GM18511 (cell line): ENCODE measurements around the gene FGF7.
A peak's percentile ranks its signal among the peaks of the same experiment; 100 is the strongest.
"Not testable (repeated sequence)": the region's sequence is repeated elsewhere in the genome, so short reads cannot be mapped to it uniquely, and the experiment has no call there.

Source experiments
- ATAC-seq: cut with Tn5 transposase; IDR thresholded peaks from one replicate; pipeline ENCODE4 v1.9.1; 2021; ENCODE audit warnings: mild to moderate bottlenecking, moderate library complexity; ENCODE audit not compliant: unreplicated experiment

Gene FGF7, protein sequence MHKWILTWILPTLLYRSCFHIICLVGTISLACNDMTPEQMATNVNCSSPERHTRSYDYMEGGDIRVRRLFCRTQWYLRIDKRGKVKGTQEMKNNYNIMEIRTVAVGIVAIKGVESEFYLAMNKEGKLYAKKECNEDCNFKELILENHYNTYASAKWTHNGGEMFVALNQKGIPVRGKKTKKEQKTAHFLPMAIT

DNA sequence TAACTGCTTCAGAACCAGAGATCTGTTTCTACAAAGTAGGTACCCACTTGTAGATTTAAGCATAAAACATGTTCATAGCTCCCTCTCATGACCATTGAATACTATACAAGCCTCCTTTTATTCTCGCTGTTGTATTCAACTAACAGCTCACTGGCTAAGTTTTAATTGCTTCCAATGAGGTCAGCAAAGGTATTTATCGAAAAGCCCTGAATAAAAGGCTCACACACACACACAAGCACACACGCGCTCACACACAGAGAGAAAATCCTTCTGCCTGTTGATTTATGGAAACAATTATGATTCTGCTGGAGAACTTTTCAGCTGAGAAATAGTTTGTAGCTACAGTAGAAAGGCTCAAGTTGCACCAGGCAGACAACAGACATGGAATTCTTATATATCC lies at the start of gene FGF7:
TSS of gene FGF7 (plus strand) at position 222 of the 400 bp plus-strand sequence. CDS start 1,056 bp downstream, outside the sequence.
- no peak for ATAC-seq

DNA sequence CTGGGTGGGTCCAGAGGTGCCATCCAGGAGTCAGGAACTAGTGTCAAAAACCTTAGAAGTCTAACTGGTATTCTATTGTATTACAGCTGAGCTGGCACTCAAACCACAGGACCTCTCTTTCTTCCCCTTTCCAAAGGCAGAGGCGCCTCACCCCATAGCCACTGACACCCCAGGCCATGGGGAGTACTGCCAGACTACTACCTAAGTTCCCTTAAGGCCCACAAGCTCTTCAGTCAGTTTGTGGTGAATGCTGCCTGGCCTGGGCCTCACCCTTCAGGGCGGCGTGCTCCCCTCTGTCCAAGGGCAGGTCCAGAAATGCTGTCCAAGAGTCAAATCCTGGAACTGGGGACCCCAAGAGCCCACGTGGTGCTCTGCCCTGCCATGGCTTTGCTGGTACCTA lies 43.0 kb upstream of the FGF7 start:
- ATAC-seq = no peak

DNA sequence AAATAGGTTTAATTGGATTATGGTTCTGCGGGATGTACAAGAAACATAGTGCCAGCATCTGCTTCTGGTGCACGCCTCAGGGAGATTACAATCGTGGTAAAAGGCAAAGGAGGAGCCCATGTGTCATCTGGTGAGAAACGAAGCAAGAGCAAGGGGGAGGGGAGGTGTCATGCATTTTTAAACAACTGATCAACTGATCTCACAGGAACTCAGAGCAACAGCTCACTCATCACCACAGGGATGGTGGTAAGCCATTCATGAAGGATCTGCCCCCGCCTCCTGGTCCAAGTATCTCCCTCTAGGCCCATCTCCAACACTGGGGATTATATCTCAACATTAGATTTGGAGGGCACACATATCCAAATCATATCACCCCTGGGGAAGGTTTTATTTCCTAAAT lies 42.1 kb upstream of the FGF7 start:
- ATAC-seq = no peak

DNA sequence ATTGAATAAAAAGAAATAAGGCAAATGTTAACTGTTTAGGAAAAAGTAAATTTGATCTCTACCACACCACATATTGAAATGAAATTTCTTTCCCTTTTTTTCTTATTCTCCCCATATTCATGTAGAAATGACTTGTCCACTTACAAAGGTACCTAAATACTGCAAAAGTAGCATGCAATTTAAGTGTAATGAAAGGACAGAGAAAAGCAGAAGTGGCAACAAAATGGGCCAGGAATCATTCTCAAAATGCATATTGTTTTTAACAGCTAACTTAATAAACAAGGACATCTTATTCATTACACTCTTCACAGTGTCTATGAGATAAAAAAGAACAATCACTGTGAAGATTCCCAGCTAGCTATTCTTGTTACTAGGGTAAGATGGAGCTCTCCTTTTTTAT lies 40.6 kb upstream of the FGF7 start:
- no peak for ATAC-seq

DNA sequence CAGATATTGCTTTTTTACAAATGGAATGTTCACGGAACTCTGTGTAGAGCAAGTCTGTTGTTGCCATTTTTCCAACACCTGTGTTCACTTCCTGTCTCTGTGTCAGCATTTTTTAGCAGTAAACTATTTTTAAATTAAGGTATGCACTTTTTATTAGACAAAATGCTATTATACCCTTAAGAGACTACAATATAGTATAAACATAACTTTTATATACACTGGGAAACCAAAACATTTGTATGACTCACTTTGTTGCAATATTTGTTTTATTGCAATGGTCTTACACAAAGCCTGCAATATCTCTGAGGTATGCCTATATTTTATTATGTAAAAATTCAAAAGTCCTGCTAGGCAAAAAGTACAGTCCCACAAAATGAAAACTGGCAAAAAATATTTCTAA lies 39.8 kb upstream of the FGF7 start:
- ATAC-seq = no peak

DNA sequence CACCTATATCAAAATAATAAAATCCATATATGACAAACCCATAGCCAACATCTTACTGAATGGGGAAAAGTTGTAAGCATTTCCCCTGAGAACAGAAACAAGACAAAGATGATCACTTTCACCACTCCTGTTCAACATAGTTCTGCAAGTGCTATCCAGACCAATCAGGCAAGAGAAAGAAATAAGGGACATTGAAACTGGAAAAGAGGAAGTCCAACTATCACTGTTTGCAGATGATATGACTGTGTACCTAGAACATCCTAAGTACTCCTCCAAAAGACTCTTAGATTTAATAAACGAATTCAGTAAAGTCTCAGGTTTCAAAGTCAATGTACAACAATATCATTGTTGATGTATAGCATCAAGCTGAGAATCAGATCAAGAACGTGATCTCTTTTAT lies 35.6 kb upstream of the FGF7 start:
- no peak for ATAC-seq

DNA sequence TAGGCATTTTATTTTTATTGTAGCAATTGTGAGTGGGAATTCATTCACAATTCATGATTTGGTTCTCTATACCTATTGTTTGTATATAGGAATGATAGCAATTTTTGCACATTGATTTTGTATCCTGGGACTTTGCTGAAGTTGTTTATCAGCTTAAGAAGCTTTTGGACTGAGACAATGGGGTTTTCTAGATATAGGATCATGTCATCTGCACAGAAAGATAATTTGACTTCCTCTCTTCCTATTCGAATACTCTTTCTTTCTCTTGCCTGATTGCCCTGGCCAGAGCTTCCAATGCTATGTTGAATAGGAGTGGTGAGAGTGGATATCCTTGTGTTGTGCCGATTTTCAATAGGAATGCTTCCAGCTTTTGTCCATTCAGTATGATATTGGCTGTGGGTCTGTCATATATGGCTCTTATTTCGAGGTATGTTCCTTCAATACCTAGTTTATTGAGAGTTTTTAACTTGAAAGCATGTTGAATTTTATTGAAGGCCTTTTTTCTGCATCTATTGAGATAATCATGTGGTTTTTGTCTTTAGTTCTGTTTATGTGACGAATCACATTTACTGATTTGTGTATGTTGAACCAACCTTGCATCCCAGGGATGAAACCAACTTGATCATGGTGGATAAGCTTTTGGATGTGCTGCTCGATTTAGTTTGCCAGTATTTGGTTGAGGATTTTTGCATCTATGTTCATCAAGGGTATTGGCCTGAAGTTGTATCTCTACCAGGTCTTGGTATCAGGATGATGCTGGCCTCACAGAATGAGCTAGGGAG lies 20.3 kb upstream of the FGF7 start:
- not testable (repeated sequence) for ATAC-seq

DNA sequence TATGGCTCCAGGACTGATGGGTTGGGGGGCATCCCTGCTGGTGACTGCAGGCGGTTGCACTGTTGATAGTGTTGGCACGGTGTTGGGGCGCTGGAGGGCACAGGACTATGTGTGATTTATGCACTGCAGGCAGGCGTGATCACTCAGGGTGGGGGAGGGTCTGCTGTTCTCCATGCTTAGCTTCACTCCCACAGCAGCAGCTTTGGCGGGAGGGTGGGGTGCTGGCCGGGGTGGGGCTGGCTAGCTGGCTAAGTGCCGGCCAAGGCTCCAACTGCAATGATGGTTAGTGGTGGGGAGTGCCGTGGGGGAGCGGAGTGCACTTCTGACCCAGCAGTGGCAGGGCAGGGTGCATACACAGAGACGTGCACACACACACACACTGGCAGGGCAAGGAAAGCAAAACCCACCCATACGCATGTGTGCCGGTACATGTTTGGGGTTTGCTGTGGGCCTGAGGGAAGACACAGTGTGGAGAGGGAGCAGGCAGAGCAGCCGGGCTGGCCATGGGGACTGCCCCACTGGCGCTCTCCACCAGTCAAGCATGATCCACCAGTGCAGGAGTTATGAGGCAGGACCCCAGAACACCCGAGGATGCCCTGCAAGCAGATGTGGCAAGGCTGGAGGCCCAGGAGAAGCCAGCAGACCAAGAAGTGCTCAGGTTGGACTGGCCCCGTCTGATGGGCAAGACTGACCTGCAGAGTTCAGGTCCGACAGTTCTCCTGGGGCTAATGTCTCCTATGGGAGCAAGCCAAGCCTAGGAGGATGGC lies 16.5 kb upstream of the FGF7 start:
- ATAC-seq = no peak

DNA sequence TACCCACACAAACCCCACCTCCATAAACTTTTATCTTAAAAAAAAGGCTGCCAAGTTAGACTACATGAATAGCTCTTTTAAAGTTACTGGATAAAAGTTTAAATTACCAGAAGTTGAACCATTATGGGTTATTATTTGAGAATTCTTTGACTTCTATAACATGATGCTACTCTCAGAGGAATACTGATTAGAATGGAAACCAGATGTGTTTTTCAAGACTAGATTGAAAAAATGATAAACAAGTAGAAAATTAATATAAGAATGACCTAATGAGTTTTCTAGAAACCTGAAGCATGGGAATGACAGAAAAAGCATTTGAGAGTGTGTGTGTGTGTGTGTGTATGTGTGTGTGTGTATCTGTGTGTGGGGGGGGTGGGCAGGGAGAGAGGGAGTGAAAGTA lies 12.4 kb upstream of the FGF7 start:
- no peak for ATAC-seq

DNA sequence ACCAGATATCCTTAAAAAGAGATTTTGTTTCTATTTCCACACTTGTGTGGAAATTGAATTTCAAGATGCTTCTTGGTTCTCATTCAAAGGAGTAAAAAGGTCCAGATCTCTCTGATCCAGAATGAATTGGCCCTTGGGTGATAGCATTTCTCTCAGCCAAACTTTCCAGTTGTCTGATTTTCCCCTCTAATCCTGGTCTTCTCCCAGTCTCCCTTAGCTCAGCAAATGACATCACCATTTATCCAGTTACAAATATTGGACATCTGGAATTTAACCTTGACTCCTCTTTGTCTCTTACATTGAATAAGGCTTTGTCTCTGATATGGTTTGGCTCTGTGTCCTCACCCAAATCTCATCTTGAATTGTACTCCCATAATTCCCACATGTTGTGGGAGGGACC lies 10.2 kb upstream of the FGF7 start:
- no peak for ATAC-seq

DNA sequence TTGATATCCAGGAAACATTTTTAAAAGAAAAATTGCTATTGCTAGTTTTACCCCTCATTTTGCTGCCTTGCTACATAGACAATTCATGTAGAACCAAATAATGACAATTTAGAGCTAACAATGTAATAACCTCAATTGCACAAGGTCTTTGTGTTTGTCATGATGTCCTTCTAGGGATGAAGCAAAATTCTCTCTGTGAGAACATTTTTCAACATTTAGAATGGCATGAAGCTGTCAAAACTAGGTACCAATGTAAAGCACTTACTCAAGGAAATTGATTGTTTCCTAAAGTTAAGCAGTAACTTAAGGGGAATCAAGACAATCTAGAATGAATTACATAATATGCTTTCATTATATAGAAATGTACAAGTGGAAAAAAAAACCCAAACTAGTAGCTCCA lies 7.9 kb upstream of the FGF7 start:
- no peak for ATAC-seq

DNA sequence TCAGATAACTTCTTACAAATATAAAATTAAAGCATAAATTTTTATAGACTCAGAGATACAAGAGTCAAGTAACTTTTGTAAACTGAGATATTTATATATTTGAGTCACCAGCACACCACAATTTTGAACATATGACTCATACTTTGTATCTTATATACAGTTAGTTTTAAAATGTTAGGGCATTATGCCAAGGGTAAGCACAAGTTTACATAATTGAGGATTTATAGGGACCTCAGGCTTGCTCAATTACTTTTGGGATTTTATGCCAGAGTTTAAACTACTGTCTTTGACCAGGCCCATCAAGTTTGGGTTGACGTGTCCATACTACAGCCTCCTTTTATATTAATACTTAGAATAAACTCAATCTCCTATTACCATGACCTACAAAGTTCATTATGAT lies 7.4 kb upstream of the FGF7 start:
- no peak for ATAC-seq

DNA sequence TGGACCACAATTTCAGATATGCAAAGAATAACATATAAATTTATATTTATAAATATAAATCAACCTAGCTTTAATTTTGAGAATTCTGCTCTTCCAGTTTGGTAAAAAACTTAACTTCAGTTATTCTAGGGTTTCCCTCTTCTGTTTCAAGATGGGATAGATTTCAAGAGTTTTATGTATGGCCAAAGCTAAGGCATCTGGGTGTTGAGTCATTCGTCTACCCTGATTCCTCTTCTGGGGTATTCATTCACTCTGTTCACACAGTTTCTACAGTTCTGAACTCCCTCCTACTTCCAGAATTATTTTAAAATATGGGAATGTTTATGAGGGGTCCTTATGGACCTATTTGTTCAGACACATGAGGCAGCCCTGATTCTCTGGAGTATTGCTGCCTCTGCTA lies 4.2 kb upstream of the FGF7 start:
- ATAC-seq = no peak

DNA sequence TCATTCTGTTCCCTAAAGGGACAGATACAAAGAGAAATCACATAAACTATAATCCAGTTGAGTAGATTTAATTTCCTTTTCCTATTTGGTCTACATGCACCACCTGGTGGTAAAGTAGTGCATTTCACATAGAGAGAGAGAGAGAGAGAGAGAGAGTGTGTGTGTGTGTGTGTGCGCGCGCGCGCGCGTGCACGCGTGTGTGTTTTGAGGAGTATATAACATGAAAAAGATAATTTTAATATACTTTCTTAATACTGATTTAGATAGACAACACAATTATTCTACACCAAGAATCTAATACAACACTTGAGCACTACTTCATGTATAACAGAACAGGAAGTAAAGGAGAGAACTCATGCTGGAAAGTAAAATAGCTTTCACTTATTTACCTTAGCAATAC lies 1.1 kb upstream of the FGF7 start:
- ATAC-seq = peak; percentile 66

DNA sequence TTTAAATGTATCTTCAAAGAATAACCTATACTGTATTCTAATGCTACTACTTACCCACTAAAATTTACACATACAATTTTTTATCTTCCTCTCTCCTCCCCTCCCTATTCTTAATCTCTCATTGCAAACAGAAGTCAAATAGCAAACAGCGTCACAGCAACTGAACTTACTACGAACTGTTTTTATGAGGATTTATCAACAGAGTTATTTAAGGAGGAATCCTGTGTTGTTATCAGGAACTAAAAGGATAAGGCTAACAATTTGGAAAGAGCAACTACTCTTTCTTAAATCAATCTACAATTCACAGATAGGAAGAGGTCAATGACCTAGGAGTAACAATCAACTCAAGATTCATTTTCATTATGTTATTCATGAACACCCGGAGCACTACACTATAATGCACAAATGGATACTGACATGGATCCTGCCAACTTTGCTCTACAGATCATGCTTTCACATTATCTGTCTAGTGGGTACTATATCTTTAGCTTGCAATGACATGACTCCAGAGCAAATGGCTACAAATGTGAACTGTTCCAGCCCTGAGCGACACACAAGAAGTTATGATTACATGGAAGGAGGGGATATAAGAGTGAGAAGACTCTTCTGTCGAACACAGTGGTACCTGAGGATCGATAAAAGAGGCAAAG lies 984 bp downstream of the FGF7 start:
- ATAC-seq = no peak

DNA sequence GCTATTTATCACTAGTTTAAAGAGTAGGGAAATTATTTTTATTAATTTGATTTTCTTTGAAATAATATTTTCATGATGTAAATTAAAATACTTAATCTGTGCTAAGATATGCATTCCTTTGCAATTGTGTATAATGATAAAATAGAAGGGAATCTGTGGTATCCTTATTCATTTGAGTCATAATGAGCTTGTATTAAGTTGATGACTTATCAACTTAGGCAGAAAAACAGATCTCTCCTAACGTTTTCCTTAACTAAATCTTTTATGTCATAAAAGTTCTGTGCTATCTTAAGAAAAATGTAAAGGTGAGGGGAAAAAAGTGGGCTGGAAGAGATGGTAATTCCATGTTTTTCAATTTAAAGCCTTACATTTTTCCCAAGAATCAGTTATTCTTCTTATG lies 1.9 kb downstream of the FGF7 start:
- ATAC-seq = no peak

DNA sequence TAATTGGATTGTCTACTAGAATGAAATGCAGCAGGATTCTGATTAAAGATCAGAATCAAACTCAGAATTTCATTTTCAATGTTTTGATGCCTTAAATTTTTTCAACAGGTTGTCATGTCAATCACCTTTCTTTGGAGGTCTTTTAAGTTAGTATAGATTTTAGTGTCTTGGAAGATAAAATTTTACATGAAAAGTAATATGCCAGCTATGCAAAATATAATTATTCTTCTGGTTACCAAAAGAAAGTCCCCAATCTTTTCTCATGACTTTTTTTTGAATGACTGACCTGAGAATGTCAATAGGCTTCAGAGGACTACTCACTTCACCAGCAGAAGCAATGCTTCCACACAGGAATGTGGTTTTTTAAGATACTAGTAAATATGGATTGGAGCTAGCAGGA lies 4.3 kb downstream of the FGF7 start:
- ATAC-seq = no peak

DNA sequence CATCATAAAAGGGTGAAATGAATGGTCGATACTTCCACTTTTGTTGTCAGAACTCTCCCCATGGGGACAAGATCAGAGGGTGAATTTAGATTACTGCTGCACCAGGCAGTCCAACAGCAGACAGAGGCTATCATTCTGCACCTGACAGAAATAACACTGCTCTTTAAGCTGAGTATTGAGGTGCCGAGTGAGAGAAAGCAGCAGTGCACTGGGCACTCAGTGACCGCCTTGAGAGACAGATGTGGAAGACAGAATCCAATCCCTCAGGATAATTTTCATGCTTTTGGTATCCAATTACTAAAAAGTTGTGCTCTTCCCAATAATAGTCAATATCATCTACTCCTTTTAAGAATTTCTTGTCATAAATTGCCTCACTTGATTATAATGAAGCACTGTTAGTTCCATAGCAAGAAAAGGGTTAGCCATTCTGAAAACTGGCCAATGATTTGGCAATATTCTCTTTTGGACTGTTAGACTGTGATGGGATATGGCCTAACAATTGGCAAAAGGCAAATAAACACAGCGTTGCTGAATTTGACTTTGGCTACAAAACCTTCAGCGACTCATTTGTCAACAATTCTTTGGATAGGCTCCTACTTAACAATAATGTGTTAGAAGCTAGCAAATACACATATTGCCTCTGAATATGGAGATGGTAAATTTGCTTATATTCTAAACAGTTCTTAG lies 5.5 kb downstream of the FGF7 start:
- ATAC-seq = no peak

DNA sequence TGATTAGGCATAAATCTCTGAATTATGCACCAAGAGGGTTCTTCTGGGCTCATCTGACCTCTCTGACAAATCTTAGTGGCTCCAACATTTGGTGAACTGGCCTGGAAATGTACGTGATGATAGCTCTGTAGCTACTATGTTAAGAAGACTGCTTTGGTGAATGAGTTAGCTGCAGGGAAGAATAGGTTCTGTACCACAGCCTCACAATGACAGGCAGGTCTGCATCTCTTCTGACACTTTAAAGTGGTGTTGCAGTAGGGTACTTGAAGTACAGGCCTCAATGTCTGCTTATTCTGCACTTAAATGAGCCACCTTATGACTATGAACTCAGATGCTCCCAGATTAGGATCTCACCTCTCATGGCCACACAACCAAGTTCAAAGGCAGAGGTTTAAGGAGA lies 7.0 kb downstream of the FGF7 start:
- no peak for ATAC-seq

DNA sequence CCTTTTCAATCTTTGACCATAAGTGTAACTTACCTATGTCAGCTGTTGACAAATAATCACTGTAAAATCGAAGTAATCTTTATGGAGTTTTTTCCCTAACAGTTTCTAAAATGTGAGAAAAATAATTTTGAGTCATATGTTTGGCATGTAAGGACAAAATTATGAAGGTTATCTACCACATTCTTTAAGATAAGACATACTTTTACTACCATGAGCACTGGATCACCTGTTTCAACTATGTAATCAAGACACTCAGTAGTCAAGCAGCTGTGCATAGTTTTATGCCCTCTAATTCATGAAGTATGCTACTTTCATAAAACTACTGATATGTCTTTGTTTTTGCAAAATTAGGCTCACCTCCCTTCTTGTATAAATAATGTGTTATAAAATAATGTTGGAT lies 12.1 kb downstream of the FGF7 start:
- ATAC-seq = no peak

DNA sequence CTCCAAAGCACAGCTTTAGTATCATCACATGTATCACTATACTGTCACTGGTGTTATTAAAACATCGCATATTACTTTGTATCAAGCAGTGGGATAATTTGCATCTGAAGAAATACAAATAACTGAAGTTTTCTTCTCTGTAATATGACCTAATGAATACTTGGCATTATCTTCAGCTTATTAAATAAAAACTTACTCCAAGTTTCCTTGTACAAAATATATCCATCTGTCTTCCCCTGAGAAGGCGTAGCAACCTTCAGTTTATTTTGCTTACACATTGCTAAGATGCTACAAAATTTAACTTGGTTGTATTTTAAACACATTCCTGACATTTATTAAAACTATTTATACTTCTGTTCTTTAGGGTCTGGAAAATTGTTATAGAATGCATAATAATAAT lies 13.7 kb downstream of the FGF7 start:
- no peak for ATAC-seq
